Raji (cell line): ENCODE data around the gene NKAP.
A peak's percentile ranks its signal among the peaks of the same experiment; 100 is the strongest.

ENCODE experiments used
- POLR2A ChIP-seq: IDR thresholded peaks from 2 replicates; pipeline ENCODE4 v1.6.1; 2011; ENCODE audit warnings: low read depth, low read length, control low read depth; ENCODE audit not compliant: insufficient read depth

The NKAP gene

GRCh38 chrX:119943185-119943988 is at the start of gene NKAP:
Gene NKAP (minus strand): TSS chrX:119943751. CDS start chrX:119943605, 146 bp downstream.
- TF ChIP-seq POLR2A = peak; percentile 52

GRCh38 chrX:119991005-119991787 is 47.6 kb upstream of the NKAP start:
- TF ChIP-seq POLR2A = no peak

GRCh38 chrX:119990556-119991004 is 47.0 kb upstream of the NKAP start:
- no peak for TF ChIP-seq POLR2A

- no peak for TF ChIP-seq POLR2A
These were observed 46.5 kb upstream of the NKAP start for GRCh38 chrX:119989905-119990555.

GRCh38 chrX:119986203-119986602 is 42.7 kb upstream of the NKAP start:
- no peak for TF ChIP-seq POLR2A

- TF ChIP-seq POLR2A = no peak
These were observed 41.1 kb upstream of the NKAP start for GRCh38 chrX:119984652-119985051.

- no peak for TF ChIP-seq POLR2A
These were observed 39.9 kb upstream of the NKAP start for GRCh38 chrX:119983494-119983893.

- TF ChIP-seq POLR2A = no peak
These were observed 38.6 kb upstream of the NKAP start for GRCh38 chrX:119982145-119982544.

GRCh38 chrX:119981286-119982070 is 37.9 kb upstream of the NKAP start:
- TF ChIP-seq POLR2A = no peak

- TF ChIP-seq POLR2A = no peak
These were observed 27.6 kb upstream of the NKAP start for GRCh38 chrX:119971184-119971583.

GRCh38 chrX:119970574-119970973 is 27.0 kb upstream of the NKAP start:
- TF ChIP-seq POLR2A = no peak

GRCh38 chrX:119960625-119961024 is 17.1 kb upstream of the NKAP start:
- TF ChIP-seq POLR2A = no peak

GRCh38 chrX:119954374-119954773 is 10.8 kb upstream of the NKAP start:
- no peak for TF ChIP-seq POLR2A

- no peak for TF ChIP-seq POLR2A
These were observed 4.8 kb upstream of the NKAP start for GRCh38 chrX:119948381-119948780.

- no peak for TF ChIP-seq POLR2A
These were observed 1.9 kb upstream of the NKAP start for GRCh38 chrX:119945481-119945880.
